ENCODE measurements around the gene PTPRR.

GRCh38 chr12:70966046-70966445 lies 45.5 kb upstream of the PTPRR start:
- TF ChIP-seq POLR2AphosphoS5 (IDR thresholded peaks at IDR 0.05; ENCODE audit: low read depth, low read length) (no peak), PBX3 (IDR thresholded peaks at IDR 0.05) (no peak), EZH2phosphoT487 (IDR thresholded peaks at IDR 0.05; ENCODE audit: borderline replicate concordance, low read depth) (no peak), CTCF (IDR thresholded peaks at IDR 0.05) (no peak), MAX (IDR thresholded peaks at IDR 0.05; ENCODE audit: low read depth) (no peak), FOXM1 (IDR thresholded peaks at IDR 0.05; ENCODE audit: low read depth) (no peak), JUND (IDR thresholded peaks at IDR 0.05) (no peak), RXRA (IDR thresholded peaks at IDR 0.05; ENCODE audit: borderline replicate concordance, low read depth) (no peak), RAD21 (IDR thresholded peaks at IDR 0.05; ENCODE audit: low read length) (no peak), EP300 (IDR thresholded peaks at IDR 0.05; ENCODE audit: borderline replicate concordance in 1 of 2, low read depth in 1 of 2, low read length in 1 of 2) (no peak), TAF1 (IDR thresholded peaks at IDR 0.05; ENCODE audit: borderline replicate concordance, low read depth, low read length) (no peak), FOSL2 (IDR thresholded peaks at IDR 0.05; ENCODE audit: borderline replicate concordance, low read depth) (no peak)
